HK-2 (cell line): Measurements from ENCODE around the gene INTS4.
"Not testable (repeated sequence)": the region's sequence is repeated elsewhere in the genome, so short reads cannot be mapped to it uniquely, and the experiment has no call there.

Experiments
- DNase-seq: peaks from one replicate; pipeline ENCODE4 v3.0.0-alpha.2; 2018; ENCODE audit not compliant: unreplicated experiment

INTS4 gene

DNA sequence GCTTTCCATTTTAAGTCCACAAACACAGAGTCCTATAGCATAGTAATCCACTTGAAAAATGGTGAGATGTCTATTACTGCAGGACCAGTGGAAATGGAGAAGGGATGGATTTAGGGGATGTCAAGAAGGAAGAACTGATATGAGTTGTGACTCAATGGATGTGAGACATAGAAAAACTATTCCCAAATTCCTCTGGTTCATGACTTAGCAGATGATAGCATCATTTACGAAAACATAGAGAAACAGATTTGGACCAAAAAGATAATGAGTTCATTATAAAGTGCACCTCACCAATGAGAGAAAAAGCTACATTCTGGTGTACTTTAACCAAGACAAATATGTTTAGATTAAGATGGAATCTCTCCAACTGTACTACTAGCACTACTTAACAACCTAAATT is 51.2 kb downstream of the INTS4 start:
- not testable (repeated sequence) for DNase-seq

DNA sequence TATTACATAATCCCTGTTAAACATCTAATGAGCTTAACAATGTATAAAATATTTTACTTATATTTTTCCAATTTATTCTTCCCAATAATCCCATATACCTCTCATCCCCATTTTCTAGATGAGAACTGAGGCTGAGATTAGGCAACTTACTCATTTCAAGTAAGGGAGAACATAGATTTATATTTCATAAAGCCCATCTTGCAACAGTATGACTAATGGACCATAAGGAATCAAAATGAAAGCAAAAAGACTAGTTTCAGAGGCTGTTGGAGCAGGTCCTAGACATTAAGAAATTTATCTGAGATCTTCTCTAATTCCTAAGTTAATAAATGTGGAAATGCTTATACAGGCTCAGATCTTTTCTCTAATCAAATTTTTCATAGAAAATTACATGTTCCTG is 52.0 kb downstream of the INTS4 start:
- DNase-seq, result not testable (repeated sequence)

DNA sequence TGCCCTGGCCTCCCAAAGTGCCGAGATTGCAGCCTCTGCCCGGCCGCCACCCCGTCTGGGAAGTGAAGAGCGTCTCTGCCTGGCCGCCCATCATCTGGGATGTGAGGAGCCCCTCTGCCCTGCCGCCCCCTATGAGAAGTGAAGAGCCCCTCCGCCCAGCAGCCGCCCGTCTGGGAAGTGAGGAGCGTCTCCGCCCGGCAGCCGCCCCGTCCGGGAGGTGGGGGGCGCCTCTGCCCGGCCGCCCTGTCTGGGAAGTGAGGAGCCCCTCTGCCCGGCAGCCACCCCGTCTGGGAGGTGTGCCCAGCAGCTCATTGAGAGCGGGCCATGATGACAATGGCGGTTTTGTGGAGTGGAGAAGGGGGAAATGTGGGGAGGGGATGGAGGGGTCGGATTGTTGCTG is 60.9 kb downstream of the INTS4 start:
- not testable (repeated sequence) for DNase-seq

DNA sequence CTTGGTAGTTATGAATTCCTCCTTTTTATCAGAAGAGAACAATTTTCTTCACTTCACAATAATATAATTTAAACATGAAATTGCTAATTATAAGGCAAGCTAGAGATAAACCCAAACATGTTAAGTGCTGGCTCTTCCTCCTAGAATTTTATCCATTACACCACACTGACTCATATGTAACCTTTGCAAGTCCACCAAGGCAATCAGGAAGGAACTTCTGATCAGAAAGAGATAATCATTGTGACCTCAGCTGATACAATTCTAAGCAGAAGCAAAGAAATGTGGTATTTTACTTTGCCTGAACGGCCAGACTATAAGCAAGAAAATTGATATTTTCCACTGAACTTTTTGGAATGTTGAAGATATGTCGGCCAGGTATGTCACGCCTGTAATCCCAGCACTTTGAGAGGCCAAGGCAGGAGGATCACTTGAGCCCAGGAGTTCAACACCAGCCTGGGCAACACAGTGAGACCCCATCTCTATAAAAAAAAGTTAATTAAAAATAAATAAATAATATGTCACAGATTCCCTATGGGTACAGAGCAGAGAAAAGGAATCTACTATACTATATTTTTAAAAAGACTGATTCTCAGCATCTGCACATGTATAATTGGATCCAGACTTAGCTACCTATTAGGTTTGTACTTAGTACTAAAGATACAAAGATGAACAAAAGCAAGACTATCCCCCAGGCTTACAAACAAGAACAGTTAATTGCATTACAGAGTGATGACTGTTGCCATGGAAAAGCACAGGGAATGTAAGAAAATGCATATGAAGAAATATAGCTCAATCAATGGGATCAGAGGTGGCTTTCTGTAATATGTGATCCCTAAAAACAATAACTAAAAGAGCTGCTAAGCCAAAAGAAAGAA is 63.9 kb downstream of the INTS4 start:
- DNase-seq, result not testable (repeated sequence)

DNA sequence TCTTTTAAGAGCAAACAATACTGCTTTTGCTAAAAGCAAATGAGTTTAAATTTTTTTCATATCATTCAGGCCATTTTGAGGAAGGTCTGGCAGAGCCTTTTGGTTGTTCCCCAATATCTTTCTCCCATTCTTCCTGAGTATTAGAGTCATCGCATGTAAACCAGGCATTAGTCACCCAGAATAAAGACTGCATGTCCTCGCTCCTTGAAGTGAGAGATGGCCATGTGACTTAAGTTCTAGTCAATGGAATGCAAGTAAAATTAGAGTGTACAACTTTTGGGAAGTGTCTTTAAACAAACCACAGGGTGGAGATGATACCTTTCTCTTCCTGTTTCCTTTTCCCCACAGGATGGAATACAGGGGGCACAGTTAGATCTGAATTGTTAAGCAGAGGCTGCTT is 76.8 kb downstream of the INTS4 start:
- DNase-seq, result not testable (repeated sequence)

DNA sequence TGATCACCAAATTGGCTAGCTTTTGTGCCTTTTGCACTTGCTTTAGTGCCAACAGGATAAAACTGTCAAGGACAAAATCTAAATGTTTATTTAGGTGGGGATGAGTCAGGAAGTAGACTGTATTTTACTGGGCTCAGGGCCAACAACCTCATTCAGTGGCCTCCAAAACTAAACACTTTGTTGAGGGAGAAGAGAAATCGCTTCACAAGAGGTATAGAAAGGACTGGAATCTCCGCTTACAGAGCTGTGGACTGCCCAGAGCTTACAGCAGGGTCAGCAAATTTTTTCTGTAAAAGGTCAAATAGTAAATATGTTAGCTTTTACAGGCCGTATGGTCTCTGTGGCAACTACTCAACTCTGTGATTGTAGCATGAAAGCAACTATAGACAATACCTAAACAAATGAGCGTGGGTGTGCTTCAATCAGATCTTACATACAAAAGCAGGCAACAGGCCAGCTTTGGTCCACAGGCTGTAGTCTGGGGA is 80.1 kb downstream of the INTS4 start:
- DNase-seq, result peak; percentile 4

DNA sequence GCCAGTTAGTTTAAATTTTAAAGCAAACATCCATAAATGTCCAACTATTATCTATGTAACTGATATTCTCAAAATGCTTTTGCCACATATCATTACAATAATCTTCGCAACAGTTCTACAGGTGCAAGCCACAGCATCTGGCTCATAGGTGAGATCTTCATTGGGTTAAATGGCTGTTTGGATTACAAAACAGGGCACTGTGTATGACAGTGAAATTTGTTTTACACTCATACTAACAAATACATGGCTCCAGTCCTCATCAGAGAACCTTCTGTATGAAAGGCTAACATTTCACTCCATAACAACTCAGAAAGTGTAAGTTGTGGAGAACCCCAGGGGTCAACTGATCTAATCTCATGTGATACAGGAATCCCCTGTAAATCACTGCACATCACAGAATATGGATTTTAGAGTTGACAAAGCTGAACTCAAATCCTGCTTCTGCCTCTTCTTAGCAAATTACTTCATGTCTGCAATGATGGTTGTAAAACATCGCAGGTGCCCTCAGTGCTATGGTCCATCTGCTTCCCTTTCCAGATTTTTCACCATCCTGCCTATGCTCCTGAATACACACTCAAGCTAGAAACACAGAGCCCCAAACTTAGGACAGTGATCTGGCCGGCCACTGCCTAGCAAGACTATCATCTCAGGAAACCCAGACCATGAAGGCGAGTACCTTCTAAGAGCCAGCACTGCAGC is 80.7 kb downstream of the INTS4 start:
- DNase-seq, result not testable (repeated sequence)

DNA sequence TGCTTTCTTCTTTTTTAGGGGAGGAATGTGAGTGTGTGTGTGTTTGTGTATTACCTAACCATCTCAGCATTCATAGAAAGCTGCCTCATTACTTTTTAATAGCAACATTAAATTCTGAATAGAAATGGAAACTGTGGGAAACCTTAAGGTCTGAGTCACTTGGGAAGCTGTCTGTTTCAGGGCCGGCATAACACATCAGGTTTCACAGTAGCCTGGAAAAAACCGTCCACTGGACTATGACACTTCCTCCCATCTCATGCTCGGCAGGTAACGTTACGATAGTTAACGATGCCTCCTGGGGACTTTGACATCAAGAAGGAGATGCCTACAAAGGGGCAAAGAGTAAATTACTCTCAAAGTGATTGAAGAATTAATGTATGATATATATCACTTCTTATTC is 83.6 kb downstream of the INTS4 start:
- not testable (repeated sequence) for DNase-seq

DNA sequence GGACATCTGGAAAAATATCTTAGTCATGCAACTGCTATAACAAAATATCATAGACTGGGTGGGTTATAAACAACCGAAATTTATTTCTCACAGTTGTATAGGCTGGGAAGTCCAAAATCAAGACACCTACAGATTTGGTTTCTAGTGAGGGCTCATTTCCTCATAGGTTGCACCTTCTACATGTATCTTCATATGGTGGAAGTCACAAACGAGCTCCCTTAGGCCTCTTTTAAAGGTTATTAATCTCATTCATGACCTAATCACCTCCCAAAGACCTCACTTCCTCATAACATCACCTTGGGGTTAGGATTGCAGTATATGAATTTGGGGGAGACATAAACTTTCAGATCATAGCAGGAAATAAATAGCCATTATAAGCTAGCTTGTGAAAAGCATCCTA is 85.2 kb downstream of the INTS4 start:
- DNase-seq, result no peak

DNA sequence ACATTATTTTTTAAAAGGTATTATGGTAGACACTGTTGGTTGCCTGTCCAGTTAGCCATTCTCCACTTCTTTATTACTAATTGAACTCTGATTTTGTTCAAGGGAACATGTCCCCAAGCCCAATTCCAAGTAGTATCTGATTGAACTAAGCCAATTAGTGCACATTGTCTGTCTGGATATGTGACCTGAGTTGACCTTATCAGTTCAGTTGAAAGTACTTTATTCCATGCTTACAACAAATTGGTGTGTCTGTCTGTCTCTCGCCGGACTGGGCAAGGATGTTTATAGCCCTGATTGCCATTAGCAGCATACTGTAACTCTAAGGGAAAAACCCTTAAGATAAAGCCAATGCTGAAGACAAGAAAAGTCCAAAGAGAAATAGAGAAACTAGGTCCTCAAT is 85.6 kb downstream of the INTS4 start:
- DNase-seq, result no peak

DNA sequence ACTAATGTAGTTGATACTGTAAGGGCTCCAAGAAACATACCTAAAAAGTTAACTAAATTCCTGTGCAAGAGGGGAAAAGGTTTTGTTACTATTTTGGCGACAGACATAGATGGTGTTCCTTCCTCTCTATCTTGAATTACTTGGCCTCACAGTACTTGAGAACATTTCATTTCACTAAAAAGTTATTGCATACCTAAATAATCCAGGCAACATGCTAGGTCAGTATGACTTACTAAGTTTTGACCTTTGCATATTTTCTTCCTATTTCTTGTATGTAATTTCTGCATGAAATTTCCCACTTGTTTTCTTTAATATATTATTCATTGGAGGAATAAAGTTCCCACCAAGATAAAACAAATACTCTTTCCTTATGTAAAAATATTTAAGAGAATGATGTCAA is 99.5 kb downstream of the INTS4 start:
- DNase-seq, result not testable (repeated sequence)

DNA sequence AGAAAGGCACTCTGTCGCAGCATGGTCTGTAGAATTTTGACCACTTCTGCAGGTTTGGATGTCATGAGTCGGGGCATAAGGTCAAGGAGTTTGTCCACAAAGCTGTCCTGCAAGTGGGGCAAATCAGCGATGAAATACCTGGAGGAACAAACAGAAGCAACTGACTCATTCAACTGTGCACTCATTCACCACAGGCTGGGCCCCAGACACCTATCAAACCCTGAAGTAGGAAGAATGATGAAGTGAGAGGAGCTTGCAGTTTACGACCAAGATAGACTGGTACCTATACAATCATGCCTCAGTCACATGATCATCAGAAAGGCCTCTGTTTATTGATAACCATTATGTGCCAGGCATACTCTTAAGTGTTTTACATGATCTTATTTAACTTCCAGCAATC is 102.8 kb downstream of the INTS4 start:
- DNase-seq, result not testable (repeated sequence)

DNA sequence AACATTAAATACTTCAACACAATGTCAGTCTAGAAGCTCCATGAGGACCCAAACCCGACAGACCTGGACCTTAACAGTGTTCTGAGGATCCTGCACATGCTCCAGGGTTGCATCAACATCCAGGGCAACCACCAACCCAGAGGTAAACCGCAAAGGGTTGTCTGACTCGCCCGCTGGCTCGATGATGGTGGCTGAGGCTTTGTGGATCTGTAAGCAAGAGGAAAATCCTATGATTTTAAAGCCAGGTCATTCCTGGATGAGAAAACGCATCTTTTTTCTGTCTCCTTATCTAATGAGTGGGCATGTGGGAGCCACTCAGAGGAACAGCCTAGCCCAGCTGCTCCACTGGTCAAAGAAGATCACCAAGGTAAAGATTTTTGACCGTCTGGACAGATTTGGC is 103.2 kb downstream of the INTS4 start:
- DNase-seq, result not testable (repeated sequence)

DNA sequence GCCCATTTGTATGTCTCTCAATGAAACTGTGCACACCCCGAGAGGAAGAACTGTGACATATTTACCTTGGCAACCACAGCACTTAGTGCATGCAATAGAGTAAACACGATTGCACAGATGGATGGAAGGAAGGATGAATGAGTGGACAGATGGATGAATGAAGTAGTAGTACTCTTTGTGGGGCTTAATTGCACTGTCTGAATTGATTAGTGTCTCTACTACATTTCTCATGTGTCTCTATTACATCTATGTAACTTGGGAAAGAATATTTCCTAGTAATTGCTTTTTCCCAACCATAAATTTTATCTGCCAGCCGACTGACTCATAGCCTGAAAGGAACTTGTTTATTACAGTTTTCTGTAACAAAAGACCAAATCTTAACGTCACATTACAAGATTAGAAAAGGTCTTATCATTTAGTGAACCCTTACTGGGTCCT is 103.8 kb downstream of the INTS4 start:
- not testable (repeated sequence) for DNase-seq

DNA sequence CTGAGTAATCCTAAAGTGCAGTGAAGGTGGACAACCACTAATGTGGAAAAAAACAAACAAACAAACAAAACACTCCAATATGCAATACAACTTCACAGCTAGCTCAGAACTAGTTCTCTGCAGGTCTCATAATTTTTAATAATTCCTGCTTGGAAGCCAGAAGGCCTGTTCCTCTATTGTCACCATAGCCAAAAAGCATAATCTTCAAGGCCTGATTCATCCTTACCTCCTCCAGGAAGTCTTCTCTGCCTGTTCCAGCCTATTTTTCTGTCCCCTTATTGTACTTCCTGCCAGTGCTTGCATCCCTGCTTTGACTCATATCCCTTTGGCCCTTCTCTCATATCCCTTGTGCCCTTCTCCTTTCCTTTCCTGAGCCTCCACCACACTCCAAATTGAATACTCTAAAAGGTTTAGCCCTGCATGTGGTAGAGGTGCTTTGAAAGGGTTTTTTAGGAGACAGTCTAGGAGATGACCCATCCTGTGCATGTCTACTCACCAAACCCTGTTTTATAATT is 104.3 kb downstream of the INTS4 start:
- DNase-seq, result not testable (repeated sequence)

DNA sequence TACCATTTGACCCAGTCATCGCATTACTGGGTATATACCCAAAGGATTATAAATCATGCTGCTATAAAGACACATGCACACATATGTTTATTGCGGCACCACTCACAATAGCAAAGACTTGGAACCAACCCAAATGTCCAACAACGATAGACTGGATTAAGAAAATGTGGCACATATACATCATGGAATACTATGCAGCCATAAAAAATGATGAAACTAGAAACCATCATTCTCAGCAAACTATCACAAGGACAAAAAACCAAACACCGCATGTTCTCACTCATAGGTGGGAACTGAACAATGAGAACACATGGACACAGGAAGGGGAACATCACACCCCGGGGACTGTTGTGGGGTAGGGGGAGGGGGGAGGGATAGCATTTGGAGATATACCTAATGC is 105.4 kb downstream of the INTS4 start:
- not testable (repeated sequence) for DNase-seq

DNA sequence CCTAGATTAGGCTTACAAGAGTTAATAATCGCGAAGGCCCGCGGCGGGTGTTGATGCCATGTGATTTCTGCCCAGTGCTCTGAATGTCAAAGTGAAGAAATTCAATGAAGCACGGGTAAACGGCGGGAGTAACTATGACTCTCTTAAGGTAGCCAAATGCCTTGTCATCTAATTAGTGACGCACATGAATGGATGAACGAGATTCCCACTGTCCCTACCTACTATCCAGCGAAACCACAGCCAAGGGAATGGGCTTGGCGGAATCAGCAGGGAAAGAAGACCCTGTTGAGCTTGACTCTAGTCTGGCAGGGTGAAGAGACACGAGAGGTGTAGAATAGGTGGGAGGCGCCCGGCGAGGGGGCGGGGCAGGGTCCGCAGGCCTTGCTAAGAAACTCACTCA is 108.1 kb downstream of the INTS4 start:
- DNase-seq, result no peak

DNA sequence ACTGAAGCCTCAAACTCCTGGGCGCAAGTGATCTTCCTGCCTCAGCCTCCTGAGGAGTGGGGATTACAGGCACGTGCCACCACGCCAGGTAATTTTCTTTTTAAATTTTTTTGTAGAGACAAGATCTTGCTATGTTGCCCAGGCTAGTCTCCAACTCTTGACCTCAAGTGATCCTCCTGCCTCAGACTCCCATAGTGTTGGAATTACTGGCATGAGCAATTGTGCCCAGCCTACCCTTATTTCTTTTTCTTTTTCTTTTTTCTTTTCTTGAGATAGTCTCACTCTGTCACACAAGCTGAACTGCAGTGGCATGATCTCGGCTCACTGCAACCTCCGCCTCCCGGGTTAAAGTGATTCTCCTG is 109.7 kb downstream of the INTS4 start:
- no peak for DNase-seq

DNA sequence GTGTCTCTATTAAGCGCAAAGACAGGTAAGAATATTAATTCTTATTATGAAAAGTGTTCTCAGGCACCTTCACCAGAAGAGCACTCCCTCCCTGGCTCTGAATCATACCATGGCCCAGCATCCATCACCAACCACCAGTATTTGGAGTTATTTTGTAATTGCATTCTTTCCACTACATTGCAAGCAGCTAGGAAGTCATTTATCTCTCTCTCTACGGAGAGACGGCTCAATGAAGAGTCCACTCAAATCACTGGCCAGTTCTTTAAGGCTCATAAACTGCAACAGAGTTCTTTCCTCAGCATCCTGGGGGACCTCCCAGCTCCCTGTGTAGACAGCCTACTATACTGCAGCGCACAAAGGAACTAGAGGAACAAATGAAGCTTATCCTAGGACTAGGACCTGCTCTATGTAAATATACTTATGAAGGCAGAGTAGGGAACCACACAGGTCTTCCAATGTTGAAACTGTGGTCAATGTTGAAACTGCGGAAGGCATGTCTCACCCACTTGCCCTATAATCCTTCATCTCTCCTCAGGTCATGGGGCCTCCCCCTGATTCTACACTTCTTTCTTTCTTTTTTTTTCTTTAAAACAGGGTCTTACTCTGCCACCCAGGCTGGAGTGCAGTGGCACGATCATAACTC is 110.2 kb downstream of the INTS4 start:
- DNase-seq, result no peak

DNA sequence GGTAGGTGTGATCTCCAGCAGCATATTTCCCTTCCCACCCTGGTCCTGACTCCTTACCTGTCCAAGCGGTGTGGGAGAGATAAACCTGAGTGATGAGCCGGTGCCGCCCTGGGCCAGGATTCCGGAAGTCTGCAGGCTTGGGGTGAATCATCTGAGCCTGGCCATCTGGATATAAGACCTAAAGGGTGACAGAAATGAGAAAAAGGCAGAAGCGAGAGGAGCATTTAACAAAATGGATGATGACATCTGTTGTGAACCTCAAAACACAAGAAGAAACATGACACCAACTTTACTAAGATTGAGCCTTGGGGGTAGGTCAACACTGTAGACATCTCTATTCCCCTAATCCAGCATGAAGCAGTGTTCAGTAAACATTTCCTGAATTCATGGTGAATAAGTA is 110.7 kb downstream of the INTS4 start:
- DNase-seq, result no peak

DNA sequence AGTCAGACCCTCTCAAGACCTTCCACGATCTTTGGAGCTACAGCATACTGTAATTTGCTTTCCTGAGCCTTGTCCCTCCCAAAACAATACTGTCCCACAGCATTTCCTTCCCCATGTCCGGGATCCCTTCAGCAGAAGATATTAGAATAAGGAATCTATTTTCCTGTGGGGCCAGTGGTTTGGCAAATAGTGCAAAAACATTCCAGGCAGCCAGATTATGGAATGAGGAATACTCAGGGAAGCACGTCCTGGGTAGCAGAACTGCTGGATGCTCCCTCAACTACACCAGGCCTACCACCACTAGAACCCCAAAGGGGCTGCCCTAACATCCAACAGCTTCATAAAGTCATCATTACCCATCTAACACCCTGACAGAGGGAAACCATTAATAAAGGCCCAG is 112.1 kb downstream of the INTS4 start:
- DNase-seq, result no peak

DNA sequence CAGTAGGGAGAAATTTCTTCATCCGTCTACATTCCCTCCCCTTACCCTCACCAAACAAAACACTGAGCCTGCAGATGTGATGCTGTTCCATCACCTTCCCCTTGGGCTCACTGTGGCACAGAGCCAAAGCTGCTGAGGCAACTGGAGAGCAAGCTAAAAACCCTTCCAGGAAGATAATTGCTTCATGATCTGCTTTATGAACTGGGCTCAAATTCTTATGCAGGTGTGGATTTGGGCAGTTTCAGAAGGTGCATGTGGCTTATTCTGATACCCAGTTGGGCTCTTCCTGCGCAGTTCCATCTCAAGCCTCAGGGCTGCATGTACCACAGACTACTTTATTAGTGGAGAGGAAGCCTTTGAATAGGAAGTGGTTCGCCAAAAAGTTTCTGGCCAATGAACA is 115.2 kb downstream of the INTS4 start:
- no peak for DNase-seq
